Stimulated activated CD4-positive, alpha-beta T cell treated with anti-CD3 and anti-CD28 coated beads, TNF-alpha, amount 100 ng/mL, for 48 hours (primary cell): Measurements from ENCODE around the gene LAMC1.

Source experiments
- DNase-seq, 3 donors: peaks; one replicate each; pipeline ENCODE4 v3.0.0-alpha.2; 2020; ENCODE audit warnings: low read depth in 3 of 3

Gene LAMC1

GRCh38 chr1:183023146-183023600, at the start of gene LAMC1:
LAMC1 (plus strand) TSS chr1:183023420; CDS start chr1:183023717, 297 bp downstream.
- peak in 1 of 3 donors; percentile 8 for DNase-seq

GRCh38 chr1:182974506-182975191, 48.6 kb upstream of the LAMC1 start:
- DNase-seq: no peak

DNA sequence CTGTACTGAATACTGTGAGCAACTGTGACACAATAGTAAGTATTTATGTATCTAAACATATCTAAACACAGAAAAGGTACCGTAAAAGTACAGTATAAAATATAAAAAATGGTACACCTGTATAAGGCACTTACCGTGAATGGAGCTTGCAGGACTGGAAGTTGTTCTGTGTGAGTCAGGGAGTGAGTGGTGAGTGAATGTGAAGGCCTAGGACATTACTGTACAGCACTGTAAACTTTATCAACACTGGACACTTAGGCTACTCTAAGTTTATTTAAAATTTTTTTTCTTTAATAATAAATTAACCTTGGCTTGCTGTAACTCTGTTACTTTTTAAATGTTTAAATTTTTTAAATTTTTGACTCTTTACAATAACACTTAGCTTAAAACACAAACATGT, 45.7 kb upstream of the LAMC1 start:
- no peak for DNase-seq

DNA sequence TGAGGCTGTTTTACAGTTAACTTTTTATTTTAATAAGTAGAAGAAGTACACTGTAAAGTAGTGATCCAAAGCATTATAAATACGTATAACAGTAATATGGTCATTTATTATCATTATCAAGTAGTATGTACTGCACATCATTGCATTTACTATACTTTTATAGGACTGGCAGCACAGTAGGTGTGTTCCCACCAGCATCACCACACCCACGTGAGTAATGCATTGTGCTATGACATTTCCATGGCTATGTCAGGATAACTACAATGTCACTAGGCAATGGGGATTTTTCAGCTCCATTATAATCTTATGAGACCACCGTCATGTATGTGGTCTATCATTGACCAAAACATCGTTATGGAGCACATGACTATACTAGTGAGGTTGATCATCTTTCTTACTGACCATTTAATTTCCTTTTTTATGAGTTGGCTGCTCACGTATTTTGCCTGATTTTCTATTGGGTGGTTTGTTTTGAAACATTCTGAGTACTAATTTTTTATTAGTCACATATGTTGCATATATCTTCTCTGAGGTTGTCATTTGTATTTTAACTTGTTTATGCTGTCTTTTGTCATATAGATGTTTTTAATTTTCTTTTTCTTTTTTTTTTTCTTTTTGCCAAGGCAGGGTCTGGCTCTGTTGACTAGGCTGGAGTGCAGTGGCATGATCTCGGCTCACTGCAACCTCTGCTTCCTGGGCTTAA, 44.9 kb upstream of the LAMC1 start:
- no peak for DNase-seq

DNA sequence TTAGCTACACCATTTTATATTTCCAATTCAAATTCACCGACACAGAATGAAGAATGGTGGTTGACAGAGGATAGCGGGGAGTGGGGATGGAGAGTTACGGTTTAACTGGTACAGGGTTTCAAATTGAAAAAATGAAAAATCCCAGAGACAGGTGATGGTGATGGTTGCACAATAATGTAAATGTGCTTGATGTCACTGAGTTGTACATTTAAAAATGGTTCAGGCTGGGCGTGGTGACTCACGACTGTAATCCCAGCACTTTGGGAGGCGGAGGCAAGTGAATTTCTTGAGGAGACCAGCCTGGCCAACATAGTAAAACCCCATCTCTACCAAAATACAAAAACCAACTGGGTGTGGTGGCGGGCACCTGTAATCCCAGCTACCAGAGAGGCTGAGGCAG, 39.1 kb upstream of the LAMC1 start:
- DNase-seq: no peak

GRCh38 chr1:182984621-182985020, 38.6 kb upstream of the LAMC1 start:
- DNase-seq: no peak

DNA sequence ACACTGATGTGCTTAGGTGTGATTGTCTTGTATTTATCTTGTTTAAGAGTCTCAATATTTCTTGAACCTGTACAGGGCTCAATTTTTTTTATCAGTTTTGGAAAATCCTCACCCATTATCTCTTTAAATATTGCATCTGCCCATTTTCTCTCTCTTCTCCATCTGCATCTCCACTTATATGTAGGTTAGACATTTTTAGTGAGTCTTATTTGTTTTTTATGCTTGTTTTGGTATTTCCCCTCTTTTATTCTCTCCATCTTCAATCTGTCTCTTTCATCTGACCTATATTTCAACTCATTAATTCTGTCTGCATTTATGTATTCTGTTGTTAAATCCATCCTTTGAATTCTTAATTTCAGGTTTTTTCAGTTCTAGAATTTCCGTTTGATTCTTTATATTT, 37.3 kb upstream of the LAMC1 start:
- no peak for DNase-seq

DNA sequence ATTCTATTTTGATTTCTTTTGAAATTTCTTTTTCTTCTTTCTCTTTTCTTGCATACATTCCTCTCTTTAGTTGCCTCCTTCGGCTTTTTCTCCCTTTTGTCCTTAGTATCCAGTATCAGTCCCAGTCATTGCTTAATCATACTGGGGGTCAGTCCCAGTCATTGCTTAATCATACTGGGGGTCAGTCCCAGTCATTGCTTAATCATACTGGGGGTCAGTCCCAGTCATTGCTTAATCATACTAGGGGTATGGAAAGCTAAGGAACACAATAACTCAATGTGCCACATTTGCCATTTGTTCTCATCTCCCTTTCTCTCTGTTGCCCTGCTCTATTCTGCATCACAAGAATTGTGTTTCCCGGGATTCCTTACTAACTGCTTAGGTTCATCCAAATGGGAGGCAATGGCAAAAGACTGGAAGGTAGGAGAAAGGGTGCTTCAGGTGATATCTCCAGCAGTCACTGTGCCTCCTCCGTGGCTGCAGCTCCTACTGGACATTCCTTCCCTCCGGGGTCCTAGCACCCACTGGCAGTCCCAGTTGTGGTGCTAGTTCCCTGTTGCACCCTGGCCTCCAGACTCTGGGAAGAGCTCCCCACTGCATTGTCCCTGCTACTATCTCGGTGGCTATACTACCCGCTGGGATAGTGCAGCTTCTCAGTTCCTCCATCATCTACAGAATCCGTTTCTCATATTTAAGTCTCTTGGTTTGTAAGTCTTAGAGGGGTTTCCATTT, 32.6 kb upstream of the LAMC1 start:
- DNase-seq: no peak

DNA sequence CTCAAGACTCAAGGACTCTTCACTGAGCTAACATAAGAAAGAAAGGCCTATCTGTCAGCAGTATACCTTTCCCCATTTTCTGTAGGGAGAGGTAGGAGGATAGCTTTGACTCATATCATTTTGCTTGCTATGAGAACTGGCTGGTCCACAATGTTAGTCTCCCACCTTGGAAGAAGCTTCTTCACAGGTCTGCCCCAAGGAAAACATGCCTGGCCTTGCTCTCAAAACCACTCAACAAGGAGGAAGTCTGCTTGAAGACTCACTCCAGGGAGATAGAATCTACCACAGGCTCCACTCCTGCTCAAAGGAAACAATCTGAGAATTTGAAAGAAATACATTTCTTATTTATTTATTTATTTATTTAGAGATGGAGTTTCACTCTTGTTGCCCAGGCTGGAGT, 29.5 kb upstream of the LAMC1 start:
- DNase-seq: no peak

- DNase-seq: no peak
Measured at GRCh38 chr1:182995894-182996293, 27.3 kb upstream of the LAMC1 start.

GRCh38 chr1:182996816-182997215, 26.4 kb upstream of the LAMC1 start:
- DNase-seq: no peak

GRCh38 chr1:182998482-182998881, 24.7 kb upstream of the LAMC1 start:
- no peak for DNase-seq

GRCh38 chr1:183000167-183000962, 22.9 kb upstream of the LAMC1 start:
- no peak for DNase-seq

DNA sequence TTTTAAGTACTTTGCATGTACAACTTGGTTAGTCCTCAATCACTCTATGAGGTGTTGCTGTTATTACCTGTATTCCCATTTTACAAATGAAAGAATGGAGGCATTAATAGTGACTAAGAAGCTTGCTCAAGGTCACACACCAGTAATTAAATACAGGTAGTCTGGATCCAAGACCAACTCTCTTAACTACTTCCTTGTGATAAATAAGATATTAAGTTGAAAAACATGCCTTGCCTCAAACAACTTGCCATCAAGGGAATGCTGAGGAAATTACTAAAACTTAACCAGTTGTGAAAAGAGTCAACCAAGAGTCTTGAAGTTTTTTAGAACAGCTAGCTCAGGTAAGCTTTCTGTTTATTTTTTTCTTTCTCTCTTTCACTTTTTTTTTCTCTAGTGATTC, 21.0 kb upstream of the LAMC1 start:
- no peak for DNase-seq

DNA sequence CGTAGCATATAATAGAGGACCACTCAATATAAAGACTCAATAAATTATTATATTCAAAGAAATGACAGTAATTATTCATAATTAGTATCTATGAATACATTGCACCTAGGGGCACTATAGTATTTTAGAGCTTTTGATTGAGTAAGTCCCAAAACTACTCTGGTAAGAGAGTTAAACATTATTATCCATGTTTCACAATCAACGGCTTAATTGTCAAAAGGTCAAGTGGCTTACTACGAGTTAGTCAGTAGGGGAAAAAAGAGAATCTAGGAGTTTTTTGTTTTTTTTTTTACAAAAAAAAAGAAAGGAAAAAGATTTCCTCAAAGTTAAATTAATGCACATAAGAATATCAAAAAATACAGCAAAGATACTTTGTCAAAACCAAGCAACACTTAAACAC, 20.4 kb upstream of the LAMC1 start:
- no peak for DNase-seq

DNA sequence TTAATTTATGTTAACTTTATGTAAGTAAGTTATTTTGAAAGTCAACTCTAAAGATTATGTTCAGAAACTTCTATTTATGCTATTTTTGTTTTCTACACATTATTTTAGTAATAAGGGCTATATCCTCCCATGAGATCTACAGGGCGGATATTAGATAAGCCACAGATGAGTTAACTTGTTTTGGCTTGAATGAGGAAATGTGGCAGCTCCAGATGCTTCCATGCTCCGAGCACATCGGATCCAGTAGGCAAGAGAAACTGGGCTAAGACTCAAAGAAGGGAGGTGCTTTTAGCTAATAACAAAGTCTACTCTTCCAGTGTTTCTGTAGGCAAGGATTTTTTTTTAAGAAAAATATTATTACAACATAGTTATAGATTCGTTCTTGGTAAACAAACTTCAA, 20.0 kb upstream of the LAMC1 start:
- no peak for DNase-seq

- DNase-seq: no peak
Measured at GRCh38 chr1:183004141-183004540, 19.1 kb upstream of the LAMC1 start.

DNA sequence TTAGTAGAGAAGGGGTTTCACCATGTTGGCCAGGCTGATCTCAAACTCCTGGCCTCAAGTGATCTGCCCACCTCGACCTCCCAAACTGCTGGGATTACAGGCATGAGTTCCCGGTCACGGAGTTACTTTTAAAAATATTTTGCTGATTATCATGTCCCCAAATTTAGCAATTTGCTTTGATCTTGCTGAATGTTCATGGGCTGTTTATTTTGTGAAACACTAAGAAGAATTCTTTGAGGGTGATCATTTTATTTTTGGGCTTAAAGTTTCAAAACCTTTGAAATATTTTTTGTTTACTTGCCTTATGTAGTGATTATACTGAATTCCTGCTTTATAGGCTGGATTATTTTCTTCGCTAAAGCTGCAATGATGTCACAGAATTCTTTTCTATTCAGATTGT, 11.4 kb upstream of the LAMC1 start:
- DNase-seq: no peak

DNA sequence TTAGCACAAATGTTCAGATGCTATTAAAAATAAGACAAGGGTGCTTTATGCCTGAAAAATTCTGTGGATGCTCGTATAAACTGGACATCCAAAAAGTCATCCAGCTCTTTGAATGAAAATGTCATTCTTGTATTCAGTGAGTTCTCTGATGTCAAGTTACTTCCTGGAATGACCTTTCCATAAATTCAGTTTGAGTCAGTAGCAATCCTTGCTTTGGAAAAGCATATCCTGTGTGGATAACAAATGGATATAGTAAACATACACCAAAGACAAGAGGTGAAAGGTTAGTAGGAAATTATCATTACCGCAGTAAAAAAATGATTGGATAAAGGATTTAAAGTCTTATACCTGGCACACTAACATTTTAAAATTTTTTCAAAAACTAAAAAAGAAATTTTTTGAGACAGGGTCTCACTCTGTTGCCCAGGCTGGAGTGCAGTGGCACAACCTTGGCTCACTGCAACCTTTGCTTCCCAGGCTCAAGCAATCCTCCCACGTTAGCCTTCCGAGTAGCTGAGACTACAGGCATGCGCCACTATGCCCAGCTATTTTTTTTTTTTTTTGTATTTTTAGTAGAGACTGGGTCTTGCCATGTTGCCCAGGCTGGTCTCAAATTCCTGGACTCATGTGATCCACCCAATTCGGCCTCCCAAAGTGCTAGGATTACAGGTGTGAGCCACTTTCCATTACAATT, 10.8 kb upstream of the LAMC1 start:
- no peak for DNase-seq

DNA sequence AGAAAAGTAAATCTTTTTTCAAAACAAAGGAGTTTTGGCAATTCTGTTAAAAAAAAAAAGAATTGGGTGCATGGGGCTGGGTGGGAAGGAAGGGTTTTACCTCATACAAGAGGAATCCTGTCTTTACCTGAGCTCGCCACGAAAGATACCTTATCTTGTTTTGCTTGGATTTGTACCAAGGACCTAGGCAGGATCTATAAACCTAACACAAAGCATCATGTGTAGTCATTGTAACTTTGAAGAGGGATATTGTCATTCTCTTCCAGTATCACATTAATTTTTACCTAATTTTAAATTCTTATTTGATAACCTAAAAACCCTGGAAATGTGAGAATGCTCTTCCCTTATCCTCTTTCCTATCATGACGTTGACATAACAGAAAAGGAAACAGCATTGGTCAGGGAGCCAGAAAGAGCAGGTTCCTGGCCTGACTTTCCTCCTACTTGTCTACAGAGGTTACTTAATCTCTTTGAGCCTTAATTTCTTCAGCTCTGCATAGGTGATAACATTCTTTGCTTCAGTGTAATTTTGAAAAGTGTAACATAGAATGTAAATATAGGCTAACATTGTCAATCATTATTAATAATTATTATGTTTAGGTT, 4.0 kb upstream of the LAMC1 start:
- no peak for DNase-seq

GRCh38 chr1:183019860-183020259, 3.4 kb upstream of the LAMC1 start:
- no peak for DNase-seq
